Hepatocyte (in vitro differentiated cells): Measurements from ENCODE around the gene KLF5. TPM values are rescaled to one million over a fixed set of nuclear protein-coding genes. Genes with fewer than 3 reads are reported as not detected.

Experiments used
- DNase-seq: peaks from one replicate; pipeline ENCODE4 v3.0.0-alpha.2; 2016; ENCODE audit warnings: low spot score
- H2AFZ ChIP-seq: fragments of 200-600 bp; sonication (generic); 2 replicates; pipeline ENCODE4 v1.6.0; 2016; ENCODE audit warnings: antibody characterized with exemption, mild to moderate bottlenecking
- H3K27ac ChIP-seq: fragments of 200-600 bp; sonication (generic); 2 replicates; pipeline ENCODE4 v1.5.1; 2016; ENCODE audit warnings: mild to moderate bottlenecking
- H3K27me3 ChIP-seq: fragments of 200-600 bp; sonication (generic); 2 replicates; pipeline ENCODE4 v1.6.1; 2016
- H3K36me3 ChIP-seq: fragments of 200-600 bp; sonication (generic); replicated peaks from 2 replicates; pipeline ENCODE4 v1.5.1; 2016; ENCODE audit warnings: low read depth; ENCODE audit not compliant: insufficient read depth
- H3K4me1 ChIP-seq: fragments of 200-600 bp; sonication (generic); 2 replicates; pipeline ENCODE4 v1.5.1; 2016; ENCODE audit warnings: mild to moderate bottlenecking, moderate library complexity; ENCODE audit not compliant: insufficient read depth
- H3K4me2 ChIP-seq: fragments of 200-600 bp; sonication (generic); 2 replicates; pipeline ENCODE4 v1.6.0; 2016
- H3K4me3 ChIP-seq: fragments of 200-600 bp; sonication (generic); 2 replicates; pipeline ENCODE4 v1.5.1; 2016; ENCODE audit warnings: mild to moderate bottlenecking
- H3K79me2 ChIP-seq: fragments of 200-600 bp; sonication (generic); 2 replicates; pipeline ENCODE4 v1.6.0; 2017; ENCODE audit warnings: mild to moderate bottlenecking
- H3K9me2 ChIP-seq: fragments of 200-600 bp; sonication (generic); replicated peaks from 2 replicates; pipeline ENCODE4 v1.6.0; 2017; ENCODE audit warnings: mild to moderate bottlenecking; ENCODE audit not compliant: insufficient read depth
- H3K9me3 ChIP-seq: fragments of 200-600 bp; sonication (generic); 2 replicates; pipeline ENCODE4 v1.5.1; 2016; ENCODE audit warnings: low read depth, mild to moderate bottlenecking
- H4K20me1 ChIP-seq: fragments of 200-600 bp; sonication (generic); 2 replicates; pipeline ENCODE4 v1.6.0; 2016; ENCODE audit warnings: mild to moderate bottlenecking; ENCODE audit not compliant: insufficient read depth, poor library complexity, severe bottlenecking
- CTCF ChIP-seq: fragments of 200-600 bp; sonication (generic); IDR thresholded peaks from 2 replicates; pipeline ENCODE4 v1.5.1; 2016; ENCODE audit warnings: antibody characterized with exemption, mild to moderate bottlenecking; ENCODE audit not compliant: poor library complexity
- EZH2 ChIP-seq: fragments of 200-600 bp; sonication (generic); IDR thresholded peaks from 2 replicates; pipeline ENCODE4 v1.6.1; 2016; ENCODE audit warnings: antibody characterized with exemption, mild to moderate bottlenecking, borderline replicate concordance
- EZH2phosphoT487 ChIP-seq: fragments of 200-600 bp; sonication (generic); IDR thresholded peaks from one replicate; pipeline ENCODE4 v1.6.1; 2018; ENCODE audit warnings: antibody characterized with exemption, mild to moderate bottlenecking, low read depth, moderate library complexity; ENCODE audit not compliant: unreplicated experiment, severe bottlenecking
- WGBS: methylation state at CpG from one replicate; pipeline ENCODE4 v1.1.6; 2016; ENCODE audit warnings: low lambda C conversion rate; ENCODE audit errors: missing lambda C conversion rate; 5-methylcytosine and 5-hydroxymethylcytosine counted together
- polyA plus RNA-seq: library from polyadenylated mRNA; unstranded; fragments of >200 nt; fragmentation: Nextera tagmentation; extraction: Ambion mirVana; gene quantifications from 2 replicates; pipeline ENCODE4 v1.2.1, GENCODE V29; 2016
- total RNA-seq: library from RNA; depleted of rRNA; stranded (reverse); fragments of >200 nt; gene quantifications from 2 replicates; pipeline ENCODE4 v1.2.3, GENCODE V29; 2014

The KLF5 gene
- total and polyA plus RNA-seq, 2 experiments from 2014 or later: 92.6 to 99.9 TPM

- DNase-seq: no peak
Observed at GRCh38 chr13:73109288-73109899, 50.6 kb downstream of the KLF5 start.

GRCh38 chr13:73109969-73110368 is 51.2 kb downstream of the KLF5 start:
- 98% methylated on average over 3 of the region's 3 CpGs for WGBS
- TF ChIP-seq EZH2: no peak
- no peak for TF ChIP-seq CTCF
- TF ChIP-seq EZH2phosphoT487: no peak

More at GRCh38 chr13:73109288-73109899, 50.6 kb downstream of the KLF5 start:
- 90% methylated on average over 11 of the region's 11 CpGs for WGBS
- Histone ChIP-seq H3K4me1 (peaks cover 3% of the 10 kb centered on the region), H3K4me2 (no peak overlapping the region), H3K79me2 (no peaks in the 10 kb centered on the region), H3K27me3 (no peaks in the 10 kb centered on the region), H3K36me3 (no peaks in the 10 kb centered on the region), H2AFZ (no peak overlapping the region), H4K20me1 (no peaks in the 10 kb centered on the region), H3K9me3 (no peaks in the 10 kb centered on the region), H3K27ac (no peak overlapping the region), H3K4me3 (no peak overlapping the region), H3K9me2 (no peaks in the 10 kb centered on the region)
- TF ChIP-seq EZH2 (no peak), EZH2phosphoT487 (no peak), CTCF (no peak)

GRCh38 chr13:73110814-73111213 is 52.0 kb downstream of the KLF5 start:
- 78% methylated on average over 5 of the region's 5 CpGs for WGBS
- Histone ChIP-seq H3K4me3 (no peak overlapping the region), H3K79me2 (no peaks in the 10 kb centered on the region), H3K9me3 (no peaks in the 10 kb centered on the region), H2AFZ (no peak overlapping the region), H3K9me2 (no peaks in the 10 kb centered on the region), H3K4me1 (peaks cover 3% of the 10 kb centered on the region), H3K27ac (no peak overlapping the region), H4K20me1 (no peaks in the 10 kb centered on the region), H3K4me2 (no peak overlapping the region), H3K36me3 (no peaks in the 10 kb centered on the region), H3K27me3 (no peaks in the 10 kb centered on the region)
- DNase-seq: no peak
- TF ChIP-seq CTCF: no peak
- TF ChIP-seq EZH2: no peak
- no peak for TF ChIP-seq EZH2phosphoT487

More at GRCh38 chr13:73109969-73110368, 51.2 kb downstream of the KLF5 start:
- Histone ChIP-seq H3K9me3 (no peaks in the 10 kb centered on the region), H3K4me2 (no peak overlapping the region), H3K27ac (no peak overlapping the region), H3K4me3 (no peak overlapping the region), H3K4me1 (peaks cover 3% of the 10 kb centered on the region), H4K20me1 (no peaks in the 10 kb centered on the region), H3K79me2 (no peaks in the 10 kb centered on the region), H3K27me3 (no peaks in the 10 kb centered on the region), H2AFZ (no peak overlapping the region), H3K9me2 (no peaks in the 10 kb centered on the region), H3K36me3 (no peaks in the 10 kb centered on the region)
- DNase-seq: no peak

- Histone ChIP-seq H3K27me3 (no peaks in the 10 kb centered on the region), H3K36me3 (no peaks in the 10 kb centered on the region), H3K9me3 (no peaks in the 10 kb centered on the region), H3K27ac (no peak overlapping the region), H3K4me1 (peaks cover 3% of the 10 kb centered on the region), H3K9me2 (no peaks in the 10 kb centered on the region), H3K4me2 (no peak overlapping the region), H2AFZ (no peak overlapping the region), H3K4me3 (no peak overlapping the region), H4K20me1 (no peaks in the 10 kb centered on the region), H3K79me2 (no peaks in the 10 kb centered on the region)
- TF ChIP-seq EZH2 (no peak), EZH2phosphoT487 (no peak), CTCF (no peak)
- no peak for DNase-seq
- 79% methylated on average over 3 of the region's 3 CpGs for WGBS
Observed at GRCh38 chr13:73111331-73111730, 52.5 kb downstream of the KLF5 start.
